Measurements from ENCODE around the gene PHETA2.

DNA sequence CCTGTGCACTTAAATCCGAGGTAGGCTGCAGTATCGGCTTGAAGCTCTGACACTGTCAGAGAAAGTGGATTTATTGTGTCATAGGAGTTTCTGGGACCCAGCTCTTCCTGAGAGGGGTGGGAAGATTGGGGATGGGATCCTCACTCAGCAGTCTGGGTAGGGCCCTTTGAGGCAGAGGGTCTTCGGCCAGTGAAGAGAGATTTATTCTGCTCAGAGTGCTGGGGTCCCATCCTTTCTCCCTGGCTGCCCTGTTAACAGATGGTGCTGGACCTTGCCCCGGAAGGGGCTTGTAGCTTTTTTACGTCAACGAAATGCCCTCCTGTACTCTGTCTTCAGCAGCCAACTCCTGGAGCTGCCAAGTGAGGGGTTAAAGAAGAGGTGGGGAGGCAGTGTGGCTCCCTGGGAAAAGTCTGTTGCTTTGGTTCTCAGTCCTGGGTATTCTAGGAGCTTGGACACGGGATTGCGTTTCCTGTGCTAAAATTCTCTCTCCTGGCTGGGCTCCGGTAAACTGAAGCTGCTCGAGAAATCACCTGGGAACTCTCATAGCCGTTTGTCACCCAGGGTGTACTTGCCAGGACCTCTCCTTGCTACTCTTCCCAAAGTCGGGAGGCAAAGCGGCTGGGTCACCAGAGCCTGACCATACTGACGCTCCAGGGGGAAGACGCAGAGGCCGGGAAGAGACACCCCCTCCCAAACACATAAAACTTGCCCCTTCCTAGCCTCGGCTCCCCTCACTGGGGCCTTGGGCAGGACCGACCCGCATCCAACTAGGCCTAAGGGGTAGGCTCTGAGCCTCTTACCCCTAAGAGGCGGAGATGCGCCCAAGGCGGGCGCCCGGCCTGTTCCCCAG lies 4.6 kb downstream of the PHETA2 start:
- no peak for TF ChIP-seq CTCF (IDR thresholded peaks at IDR 0.05; ENCODE audit: extremely low read depth in 1 of 2, insufficient read depth in 1 of 2, low read depth in 1 of 2, low read length in 2 of 2)
- TF ChIP-seq MAX (IDR thresholded peaks at IDR 0.05; ENCODE audit: insufficient read depth, insufficient read length): no peak
- TF ChIP-seq POLR2AphosphoS5 (IDR thresholded peaks at IDR 0.05; ENCODE audit: insufficient read depth, low read depth, low read length): no peak

Measured in endothelial cell of umbilical vein (primary cell).